Endothelial cell of umbilical vein (primary cell): ENCODE data around the gene ATP10A. TPM values are rescaled to one million over a fixed set of nuclear protein-coding genes. Genes with fewer than 3 reads are reported as not detected.

Experiments used
- BruUV-seq: library from RNA; stranded (reverse); fragments of 400-500 nt; replicated peaks from 2 replicates; lab custom pipeline; 2021; lab: Mats Ljungman, UMichigan
- CTCF ChIA-PET: fragments of 300-600, 350-600 bp; sonication (Branson Sonifier 250); formaldehyde crosslinking; loops from one replicate; lab custom pipeline; 2021; ENCODE audit warnings: antibody characterized with exemption, inconsistent platforms; lab: Charles Lee
- POLR2A ChIA-PET: fragments of 300-600, 350-600 bp; sonication (Branson Sonifier 250); formaldehyde crosslinking; loops from one replicate; lab custom pipeline; 2021; ENCODE audit warnings: antibody characterized with exemption, inconsistent platforms; lab: Charles Lee
- DNase-seq: peaks from one replicate; pipeline ENCODE4 v3.0.0-alpha.2; 2011; ENCODE audit warnings: low read depth, low spot score
- FAIRE-seq: peaks from 2 replicates; lab custom pipeline; 2011; peaks lifted over from hg19 to GRCh38; lab: Jason Lieb, UNC
- H2AFZ ChIP-seq: 2 replicates; pipeline ENCODE4 v1.6.0; 2012; ENCODE audit warnings: low read depth, low read length, control low read depth, inconsistent platforms
- H3K27ac ChIP-seq: 2 replicates; pipeline ENCODE4 v1.5.1; 2011; ENCODE audit warnings: low read depth, mild to moderate bottlenecking, control low read depth, low read length, moderate library complexity; ENCODE audit not compliant: insufficient read depth
- H3K27me3 ChIP-seq, 2 experiments: 2 replicates each; pipeline versions ENCODE4 v1.6.0 to v1.6.1; 2011; ENCODE audit warnings: low read length in 2 of 2, mixed read lengths in 1 of 2; ENCODE audit not compliant: control insufficient read depth in 2 of 2, insufficient read depth in 2 of 2
- H3K36me3 ChIP-seq, 2 experiments: 2 replicates in 1 of 2; 3 replicates in 1 of 2; pipeline ENCODE4 v1.5.1; 2011; ENCODE audit warnings: low read length in 2 of 2, mild to moderate bottlenecking in 1 of 2, moderate library complexity in 1 of 2; ENCODE audit not compliant: control insufficient read depth in 2 of 2, insufficient read depth in 2 of 2; ENCODE audit errors: extremely low read depth in 1 of 2
- H3K4me1 ChIP-seq: 3 replicates; pipeline ENCODE4 v1.5.1; 2011; ENCODE audit warnings: mild to moderate bottlenecking, low read length; ENCODE audit not compliant: control insufficient read depth, insufficient read depth; ENCODE audit errors: extremely low read depth
- H3K4me2 ChIP-seq: 2 replicates; pipeline ENCODE4 v1.6.1; 2011; ENCODE audit warnings: low read length, control low read depth, mixed read lengths; ENCODE audit not compliant: insufficient read depth
- H3K4me3 ChIP-seq, 3 experiments: fragments of 200-600 bp in 1 of 3; sonication (generic), shearing (Covaris generic) in 1 of 3; replicated peaks in 1 of 3; 2 replicates each; pipeline ENCODE4 v1.5.1; 2011 to 2016; ENCODE audit warnings: control low read depth in 3 of 3, low read length in 3 of 3, mild to moderate bottlenecking in 2 of 3, inconsistent platforms in 1 of 3, low read depth in 1 of 3, moderate library complexity in 1 of 3; ENCODE audit not compliant: insufficient read depth in 1 of 3
- H3K79me2 ChIP-seq: 2 replicates; pipeline ENCODE4 v1.6.0; 2012; ENCODE audit warnings: low read length, inconsistent platforms; ENCODE audit not compliant: control insufficient read depth, insufficient read depth
- H3K9ac ChIP-seq: replicated peaks from 2 replicates; pipeline ENCODE3; 2011; ENCODE audit warnings: low read length, control low read depth; ENCODE audit not compliant: insufficient read depth; ENCODE audit errors: extremely low read depth
- H3K9me1 ChIP-seq: replicated peaks from 3 replicates; pipeline ENCODE4 v1.6.0; 2011; ENCODE audit warnings: mild to moderate bottlenecking, low read length; ENCODE audit not compliant: control insufficient read depth, insufficient read depth; ENCODE audit errors: extremely low read depth
- H3K9me3 ChIP-seq: replicated peaks from 2 replicates; pipeline ENCODE4 v1.5.1; 2012; ENCODE audit warnings: low read length, inconsistent platforms; ENCODE audit not compliant: control insufficient read depth, insufficient read depth
- H4K20me1 ChIP-seq: replicated peaks from 2 replicates; pipeline ENCODE3; 2011; ENCODE audit warnings: mild to moderate bottlenecking, low read length; ENCODE audit not compliant: control insufficient read depth, insufficient read depth; ENCODE audit errors: extremely low read depth
- EZH2 ChIP-seq: IDR thresholded peaks from 2 replicates; pipeline ENCODE4 v1.6.1; 2012; ENCODE audit warnings: borderline replicate concordance, low read depth, mild to moderate bottlenecking, moderate library complexity, low read length, inconsistent platforms; ENCODE audit not compliant: severe bottlenecking
- FOS ChIP-seq: IDR thresholded peaks from 2 replicates; pipeline ENCODE4 v1.6.1; 2011; ENCODE audit warnings: mild to moderate bottlenecking, low read length, moderate library complexity, borderline replicate concordance; ENCODE audit not compliant: insufficient read depth
- GATA2 ChIP-seq: IDR thresholded peaks from 2 replicates; pipeline ENCODE4 v1.7.0; 2011; ENCODE audit warnings: low read depth, mild to moderate bottlenecking, moderate library complexity, mixed read lengths, low read length; ENCODE audit not compliant: insufficient read length, insufficient read depth
- JUN ChIP-seq: IDR thresholded peaks from 2 replicates; pipeline ENCODE4 v1.6.1; 2011; ENCODE audit warnings: borderline replicate concordance, low read depth; ENCODE audit not compliant: insufficient read length, insufficient read depth
- MYC ChIP-seq: IDR thresholded peaks from one replicate; pipeline ENCODE4 v1.6.1; 2011; ENCODE audit warnings: mild to moderate bottlenecking, low read depth, low read length
- POLR2A ChIP-seq: IDR thresholded peaks from 2 replicates; pipeline ENCODE4 v1.6.1; 2012; ENCODE audit warnings: low read depth, mild to moderate bottlenecking, control low read depth, low read length
- POLR2AphosphoS5 ChIP-seq: IDR thresholded peaks from 2 replicates; pipeline ENCODE4 v1.6.1; 2012; ENCODE audit warnings: low read depth, mild to moderate bottlenecking, control low read depth, low read length, moderate library complexity; ENCODE audit not compliant: insufficient read depth
- dilution Hi-C: fragments of 300-500 bp; cut with MboI; formaldehyde crosslinking; loops from one replicate; pipeline ENCODE4 v1.15.0; 2019; ENCODE audit warnings: low sequenced_read_pairs; ENCODE audit not compliant: extremely low pct_ligation_motif_present
- intact Hi-C: fragments of 100-400 bp; cut with micrococcal nuclease; formaldehyde crosslinking; loops from one replicate; pipeline ENCODE4 v1.10.0; 2022
- polyA plus RNA-seq, 4 experiments: library from polyadenylated mRNA; depleted of rRNA in 3 of 4; stranded (reverse) in 3 of 4; unstranded in 1 of 4; fragments of >200 nt; gene quantifications; 2 replicates each; pipeline versions ENCODE4 v1.2.1 to v1.2.3, GENCODE V29; 2011 to 2012; ENCODE audit warnings: missing spikeins in 1 of 4
- total RNA-seq: library from RNA; stranded (reverse); gene quantifications from 2 replicates; pipeline ENCODE4 v1.2.3, GENCODE V29; 2021
- TF ChIP-seq, protein P1 (sequence below), 2 donors: IDR thresholded peaks; 1 replicate in 1 of 2; 2 replicates in 1 of 2; pipeline ENCODE4 v1.5.1; 2011; ENCODE audit warnings: low read length in 2 of 2, mild to moderate bottlenecking in 2 of 2, moderate library complexity in 2 of 2, control low read depth in 1 of 2, inconsistent platforms in 1 of 2, low read depth in 1 of 2; ENCODE audit not compliant: insufficient read depth in 1 of 2; ENCODE audit errors: extremely low read depth in 1 of 2
- TF ChIP-seq, protein P2 (sequence below): IDR thresholded peaks from 2 replicates; pipeline ENCODE4 v1.6.1; 2011; ENCODE audit not compliant: insufficient read depth, insufficient read length

ATP10A gene
- total and polyA plus RNA-seq, 2 donors (not counting 3 experiments of a cell fraction or from before 2014, with no cell fraction given) = not detected

DNA sequence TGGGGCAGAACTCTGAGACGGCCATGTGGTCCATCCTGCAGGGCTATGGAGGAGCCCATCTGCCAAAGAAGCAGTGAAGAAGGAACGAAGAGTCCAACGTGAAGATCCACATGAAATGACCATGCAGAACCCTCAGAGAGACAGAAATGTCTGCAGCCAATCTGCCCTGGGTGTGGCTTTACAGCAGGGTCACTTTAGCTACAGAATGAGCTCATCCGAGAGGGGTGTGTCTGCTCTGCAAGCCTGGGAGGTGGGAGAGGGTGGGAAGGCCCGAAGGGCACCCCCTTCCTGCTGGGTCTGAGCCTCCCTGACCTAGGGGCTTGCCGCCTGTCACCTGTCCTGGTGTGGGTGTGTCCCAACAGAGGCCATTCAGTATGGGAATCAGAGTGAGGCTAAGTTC, 176.3 kb downstream of the ATP10A start:
- no TSS peak for BruUV-seq
- Histone ChIP-seq H3K79me2 (no peaks in the 10 kb centered on the region), H3K27ac (no peak overlapping the region), H4K20me1 (no peaks in the 10 kb centered on the region), H3K9me3 (peaks cover 23% of the 10 kb centered on the region), H3K27me3 (no peaks in the 10 kb centered on the region), H3K9ac (no peak overlapping the region), H3K4me1 (no peaks in the 10 kb centered on the region), H3K4me2 (no peak overlapping the region), H3K36me3 (no peaks in the 10 kb centered on the region), H3K9me1 (no peaks in the 10 kb centered on the region), H3K4me3 (no peak overlapping the region), H2AFZ (no peak overlapping the region)
- CTCF ChIA-PET = no interaction called here
- DNase-seq (no peak), FAIRE-seq (no peak)
- dilution Hi-C loops = no loop called here
- intact Hi-C loops = no loop called here
- POLR2A ChIA-PET = no interaction called here
- TF ChIP-seq FOS (no peak), POLR2A (no peak), EZH2 (no peak), POLR2AphosphoS5 (no peak), MYC (no peak), GATA2 (no peak), JUN (no peak)
- TF ChIP-seq, protein P1, sequence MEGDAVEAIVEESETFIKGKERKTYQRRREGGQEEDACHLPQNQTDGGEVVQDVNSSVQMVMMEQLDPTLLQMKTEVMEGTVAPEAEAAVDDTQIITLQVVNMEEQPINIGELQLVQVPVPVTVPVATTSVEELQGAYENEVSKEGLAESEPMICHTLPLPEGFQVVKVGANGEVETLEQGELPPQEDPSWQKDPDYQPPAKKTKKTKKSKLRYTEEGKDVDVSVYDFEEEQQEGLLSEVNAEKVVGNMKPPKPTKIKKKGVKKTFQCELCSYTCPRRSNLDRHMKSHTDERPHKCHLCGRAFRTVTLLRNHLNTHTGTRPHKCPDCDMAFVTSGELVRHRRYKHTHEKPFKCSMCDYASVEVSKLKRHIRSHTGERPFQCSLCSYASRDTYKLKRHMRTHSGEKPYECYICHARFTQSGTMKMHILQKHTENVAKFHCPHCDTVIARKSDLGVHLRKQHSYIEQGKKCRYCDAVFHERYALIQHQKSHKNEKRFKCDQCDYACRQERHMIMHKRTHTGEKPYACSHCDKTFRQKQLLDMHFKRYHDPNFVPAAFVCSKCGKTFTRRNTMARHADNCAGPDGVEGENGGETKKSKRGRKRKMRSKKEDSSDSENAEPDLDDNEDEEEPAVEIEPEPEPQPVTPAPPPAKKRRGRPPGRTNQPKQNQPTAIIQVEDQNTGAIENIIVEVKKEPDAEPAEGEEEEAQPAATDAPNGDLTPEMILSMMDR (IDR thresholded peaks at IDR 0.05; ENCODE audit: extremely low read depth in 1 of 2, insufficient read depth in 1 of 2, low read depth in 1 of 2, low read length in 2 of 2) = no peak
- TF ChIP-seq, protein P2, sequence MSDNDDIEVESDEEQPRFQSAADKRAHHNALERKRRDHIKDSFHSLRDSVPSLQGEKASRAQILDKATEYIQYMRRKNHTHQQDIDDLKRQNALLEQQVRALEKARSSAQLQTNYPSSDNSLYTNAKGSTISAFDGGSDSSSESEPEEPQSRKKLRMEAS = no peak
